TTC549 (cell line): ENCODE results near the gene PLAGL1.

Source experiments
- FAIRE-seq: peaks from 2 replicates; lab custom pipeline; 2012; peaks lifted over from hg19 to GRCh38; lab: Jason Lieb, UNC

Gene PLAGL1

DNA sequence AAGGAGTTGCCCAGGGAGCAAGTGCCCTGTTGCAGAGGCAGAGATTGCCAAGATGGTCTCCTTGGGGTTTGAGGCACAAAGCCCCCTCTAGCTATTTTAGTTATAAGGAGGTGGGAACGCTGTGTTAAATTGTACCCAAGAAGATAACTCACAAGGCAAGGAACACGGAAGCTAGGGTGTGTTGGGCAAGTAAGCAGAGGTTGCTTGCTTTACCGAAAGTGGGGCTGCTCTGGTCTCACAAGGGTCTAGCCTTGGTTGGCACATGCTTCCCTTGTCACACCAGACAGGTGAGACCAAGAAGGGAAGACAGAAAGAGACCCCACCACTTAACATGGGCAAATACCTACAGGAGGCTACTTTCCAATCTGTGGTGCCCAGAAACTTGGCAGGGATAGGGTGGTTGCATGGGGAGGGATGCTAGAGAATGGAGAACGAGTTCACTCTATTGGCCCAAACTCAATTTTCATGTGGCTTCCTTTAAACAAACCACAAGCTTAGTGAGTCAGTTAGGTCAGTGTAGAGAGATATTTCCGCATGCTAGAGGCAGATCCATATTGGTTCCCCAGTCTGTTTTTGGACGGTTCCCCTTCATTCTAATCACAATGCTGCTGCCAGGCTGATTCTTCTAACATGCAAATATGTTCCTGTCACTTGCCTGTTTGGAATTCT lies 42.4 kb downstream of the PLAGL1 start:
- FAIRE-seq: no peak

DNA sequence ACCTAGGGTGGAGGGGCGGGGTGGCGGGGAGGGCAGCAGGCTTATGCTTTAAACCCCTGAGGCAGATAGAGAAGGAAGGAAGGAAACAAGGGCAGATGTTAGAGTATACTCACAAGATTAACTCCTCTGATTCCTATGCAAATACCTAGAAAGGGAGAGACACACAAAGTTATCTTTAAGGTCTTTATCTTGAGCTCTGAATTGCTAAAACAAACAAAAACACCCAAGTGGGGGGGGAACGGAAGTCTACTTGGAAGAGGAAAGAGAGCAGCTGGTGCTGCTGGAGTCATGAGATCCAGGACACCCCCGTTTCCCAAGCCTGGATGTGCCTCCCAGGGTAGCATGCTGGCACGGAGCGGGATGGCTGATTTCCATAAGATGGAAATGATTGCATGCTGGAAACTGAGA lies 43.4 kb downstream of the PLAGL1 start:
- no peak for FAIRE-seq

DNA sequence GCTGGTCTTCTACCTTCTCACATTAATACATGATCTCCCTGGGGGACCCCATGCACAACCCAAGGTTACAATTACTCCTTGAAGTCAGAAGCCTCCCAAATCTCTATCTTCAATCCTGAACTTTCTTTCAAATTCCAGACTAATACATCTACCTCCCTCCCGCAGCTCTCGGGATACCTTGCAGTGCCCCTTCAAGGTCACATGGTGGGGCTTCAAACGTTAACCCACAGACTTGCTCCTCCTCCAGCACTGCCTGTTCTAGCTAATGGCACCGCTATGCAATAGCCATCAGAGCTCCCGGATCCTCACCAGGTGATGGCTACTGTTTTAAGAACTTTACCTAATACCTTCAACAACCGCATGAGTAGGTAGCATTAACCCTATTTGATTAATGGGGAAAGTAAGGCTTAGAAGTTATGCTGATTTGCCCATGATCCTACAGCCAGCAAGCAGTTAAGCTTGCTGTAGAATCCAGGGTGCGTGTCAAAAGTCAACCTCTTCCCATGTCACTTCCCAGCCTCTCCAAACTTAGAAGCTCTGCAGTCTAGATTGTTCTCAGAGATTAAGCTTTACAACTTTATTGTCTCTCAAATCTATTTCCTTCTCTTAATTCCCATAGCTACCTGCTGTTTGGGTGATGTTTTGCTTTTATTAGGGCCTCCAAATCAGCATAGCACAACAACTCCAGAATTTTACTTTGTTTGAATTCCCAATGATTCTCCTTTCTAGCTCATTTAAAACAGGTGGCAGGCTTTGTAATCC lies 44.7 kb downstream of the PLAGL1 start:
- FAIRE-seq: peak; percentile 29

DNA sequence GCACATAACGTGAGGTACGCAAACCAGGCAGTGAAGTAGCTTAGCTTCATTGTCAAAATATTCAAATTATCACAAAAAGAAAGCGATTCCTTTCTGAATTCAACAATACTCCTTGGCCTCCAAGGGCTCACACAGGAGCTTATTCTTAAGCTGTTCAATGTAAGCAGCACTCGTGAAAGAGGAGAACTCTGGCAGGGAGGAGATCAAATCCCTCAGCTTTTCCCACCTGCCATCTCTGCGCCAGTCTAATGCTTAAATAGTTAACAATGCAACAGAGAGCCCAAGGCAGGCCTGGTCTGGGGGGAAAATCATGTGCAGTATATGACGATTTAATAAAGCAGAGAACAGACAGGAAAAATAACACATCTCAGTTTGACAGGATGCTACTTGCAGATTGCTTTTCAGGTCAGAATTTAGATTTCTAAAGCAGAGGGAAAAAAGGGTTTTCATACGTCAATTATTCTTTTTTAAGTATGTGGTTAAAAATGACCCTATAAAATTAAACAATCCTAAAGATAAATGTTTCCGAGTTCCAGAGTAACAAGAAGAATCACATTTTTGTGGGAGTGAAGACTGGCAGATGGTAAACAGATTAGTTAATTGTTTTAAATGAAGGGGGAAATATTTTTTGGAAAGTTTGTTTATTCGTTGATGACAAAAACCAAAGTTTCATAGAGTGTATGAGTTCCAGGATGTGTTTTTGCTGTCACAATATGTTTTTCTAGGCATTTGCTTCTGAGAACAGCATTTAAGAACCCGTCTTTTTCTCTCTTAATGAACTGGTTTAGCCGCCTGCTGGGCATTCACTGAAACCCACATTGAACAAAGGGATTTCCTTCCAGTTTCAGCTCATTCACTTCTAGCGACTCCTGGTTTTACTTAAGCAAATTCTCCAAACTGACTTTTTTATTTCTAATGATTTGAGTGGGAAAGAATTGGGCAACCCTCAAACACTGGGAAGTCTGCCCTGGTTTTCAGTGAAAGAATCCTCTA lies 45.9 kb downstream of the PLAGL1 start:
- FAIRE-seq: peak; percentile 95

DNA sequence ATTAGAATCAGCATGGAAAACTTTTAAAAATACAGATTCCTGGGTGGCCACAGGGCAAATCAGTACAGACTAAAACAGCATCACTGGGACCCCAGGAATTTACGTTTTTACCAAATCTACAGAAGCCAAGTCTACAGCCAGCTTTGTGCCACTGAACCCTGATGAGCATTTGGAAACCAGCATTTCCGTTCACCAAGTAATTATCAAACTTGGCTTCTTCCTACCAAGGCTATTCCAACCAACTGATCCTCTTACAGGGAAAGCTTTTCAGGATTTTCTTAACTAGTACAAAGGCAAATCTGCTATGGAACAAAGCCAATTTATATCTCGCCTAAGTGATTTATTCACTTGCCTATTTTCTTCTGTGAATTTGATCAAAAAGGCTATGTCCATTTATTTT lies 47.0 kb downstream of the PLAGL1 start:
- peak; percentile 68 for FAIRE-seq

DNA sequence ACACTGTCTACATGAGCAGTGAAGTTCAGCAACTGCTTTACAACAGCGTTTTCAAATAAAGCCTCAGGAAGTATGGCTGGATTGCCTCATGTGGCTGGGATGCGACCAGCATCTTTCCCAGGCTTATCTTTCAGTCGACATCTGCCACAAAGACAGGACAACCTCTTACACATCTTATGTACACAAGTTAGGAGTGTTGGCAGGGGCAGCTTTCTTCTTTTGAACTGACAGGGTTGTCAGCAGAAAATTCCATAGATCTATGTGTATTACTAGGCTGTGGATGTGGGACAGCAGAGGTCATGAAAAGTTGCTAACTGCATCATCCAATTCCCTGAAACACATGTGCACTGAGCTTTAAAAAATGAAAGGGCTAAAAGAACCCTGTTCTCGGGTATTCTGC lies 48.1 kb downstream of the PLAGL1 start:
- FAIRE-seq: peak; percentile 74

DNA sequence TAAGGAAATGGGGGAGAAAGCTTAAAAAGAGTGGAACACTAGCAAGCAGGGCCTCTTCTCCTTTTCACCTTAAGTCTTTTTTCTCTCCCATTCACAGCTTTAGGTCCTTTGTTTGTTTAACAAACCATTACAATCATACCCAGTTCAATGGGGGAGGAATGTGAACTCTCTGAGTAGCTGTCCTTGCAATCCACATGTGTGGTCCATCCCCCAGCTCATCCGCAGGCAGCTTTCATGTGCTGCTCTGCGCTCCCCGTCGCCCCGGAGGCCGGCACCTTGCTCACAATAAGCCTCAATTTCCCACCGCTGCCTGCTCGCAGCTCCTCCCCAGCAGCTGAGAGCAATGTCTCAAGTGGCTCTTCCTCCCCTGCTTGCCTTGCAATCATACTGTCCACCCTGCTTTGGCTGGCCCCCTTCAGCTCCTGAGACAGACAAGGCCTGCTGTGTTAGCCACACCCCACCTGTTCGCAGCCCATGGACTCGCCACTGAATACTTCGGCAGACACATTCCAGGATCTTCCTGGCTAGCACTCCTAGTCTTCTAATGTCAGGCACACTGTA lies 49.1 kb downstream of the PLAGL1 start:
- FAIRE-seq: no peak

DNA sequence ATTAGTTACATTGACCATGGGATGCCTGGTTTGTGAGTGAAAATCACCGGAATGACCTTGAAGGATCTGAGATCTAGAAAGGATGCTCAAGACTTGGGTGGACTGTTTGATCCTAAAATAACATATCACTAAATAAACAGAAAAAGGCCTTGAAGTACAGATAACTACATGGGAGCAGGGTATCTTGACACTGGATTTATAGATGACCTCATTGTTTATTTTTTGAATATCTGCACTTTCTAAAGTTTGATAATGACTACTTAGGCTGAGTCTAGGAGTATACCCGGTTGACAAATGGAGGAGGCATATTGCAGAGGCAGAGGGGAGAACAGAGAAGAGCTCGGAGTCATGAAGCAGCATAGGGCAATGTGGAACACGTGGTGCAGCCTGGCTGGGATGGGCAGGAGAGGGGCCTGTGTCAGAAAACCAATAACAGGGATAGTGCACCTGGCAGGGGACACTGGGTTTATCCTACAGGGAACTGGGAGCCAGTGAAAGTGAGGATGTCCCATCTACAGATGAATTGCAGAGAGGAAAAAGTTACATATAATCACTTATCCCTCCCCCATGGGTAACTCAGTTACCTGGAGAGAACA lies 50.3 kb downstream of the PLAGL1 start:
- FAIRE-seq: no peak

DNA sequence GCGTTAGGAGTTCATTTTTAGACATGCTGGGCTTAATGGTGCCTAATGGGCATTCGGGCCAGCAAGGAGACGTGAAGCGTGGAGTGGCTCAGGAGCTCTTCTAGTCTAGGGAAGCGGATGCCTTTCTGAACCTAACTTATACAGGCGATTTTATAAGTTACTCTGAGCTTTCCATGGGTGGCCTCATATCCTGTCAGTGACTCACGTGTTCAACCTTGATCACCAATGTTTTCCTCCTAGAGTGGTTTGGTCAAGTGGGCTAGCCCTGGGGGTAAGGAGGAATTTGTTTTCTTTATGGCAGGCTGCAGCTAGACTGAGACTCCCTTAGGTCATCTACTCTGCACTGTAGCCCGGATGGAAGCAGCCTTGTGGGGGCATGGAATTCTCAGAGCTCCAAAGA lies 52.1 kb downstream of the PLAGL1 start:
- FAIRE-seq: no peak

DNA sequence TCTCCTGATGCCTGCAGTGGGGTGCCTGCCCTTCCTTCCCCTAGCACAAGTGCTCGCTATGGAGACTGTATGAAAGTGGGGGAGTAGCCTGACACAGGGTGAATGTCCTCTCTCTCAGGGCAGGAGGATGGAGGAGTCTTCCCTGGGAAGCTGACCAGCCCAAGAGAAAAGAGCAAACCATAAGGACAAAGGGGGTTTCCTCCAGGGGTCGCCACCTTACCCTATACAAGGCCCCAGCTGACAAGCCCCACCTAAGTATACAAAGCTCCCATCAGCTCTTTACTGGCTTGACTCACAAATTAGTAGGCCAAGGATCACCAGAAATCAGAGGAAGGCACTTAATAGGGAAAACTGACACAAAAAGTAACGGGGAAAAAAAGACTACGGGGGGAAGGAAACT lies 54.1 kb downstream of the PLAGL1 start:
- FAIRE-seq: no peak

DNA sequence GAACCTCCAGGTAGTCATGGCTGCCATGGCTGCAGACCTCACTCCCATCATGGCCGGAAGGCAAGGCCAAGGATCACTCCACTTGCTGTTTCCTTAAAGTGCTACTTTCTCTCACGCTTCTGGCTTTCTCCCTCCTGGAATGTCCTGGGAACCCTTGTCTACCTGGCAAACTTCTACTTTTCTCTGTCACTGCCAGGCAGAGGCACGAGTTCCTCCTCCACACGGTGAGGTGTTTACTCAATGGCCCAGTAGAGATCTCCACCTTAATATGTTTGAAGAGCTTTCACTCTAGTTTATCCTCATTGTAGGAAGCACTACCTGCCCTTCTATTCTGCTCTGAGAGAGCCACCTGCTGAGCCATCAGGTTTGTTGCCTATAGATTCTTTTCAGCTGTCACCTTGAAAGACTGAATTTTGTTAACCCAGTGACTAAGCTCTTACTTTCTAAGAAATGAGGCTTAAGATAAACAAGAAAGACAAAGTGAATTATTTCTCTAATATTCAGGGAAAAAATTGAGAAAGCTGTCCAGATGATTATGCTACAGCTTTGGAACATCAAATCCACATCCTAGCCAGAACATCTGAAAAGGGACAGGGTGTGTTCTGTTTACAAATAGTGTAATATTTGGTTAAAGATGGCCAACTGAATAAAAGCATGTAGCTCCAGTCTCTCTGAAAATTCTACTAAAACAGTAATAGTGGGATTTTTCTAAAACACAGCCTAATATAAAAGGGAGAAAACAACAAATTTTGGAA lies 54.9 kb downstream of the PLAGL1 start:
- FAIRE-seq: no peak

DNA sequence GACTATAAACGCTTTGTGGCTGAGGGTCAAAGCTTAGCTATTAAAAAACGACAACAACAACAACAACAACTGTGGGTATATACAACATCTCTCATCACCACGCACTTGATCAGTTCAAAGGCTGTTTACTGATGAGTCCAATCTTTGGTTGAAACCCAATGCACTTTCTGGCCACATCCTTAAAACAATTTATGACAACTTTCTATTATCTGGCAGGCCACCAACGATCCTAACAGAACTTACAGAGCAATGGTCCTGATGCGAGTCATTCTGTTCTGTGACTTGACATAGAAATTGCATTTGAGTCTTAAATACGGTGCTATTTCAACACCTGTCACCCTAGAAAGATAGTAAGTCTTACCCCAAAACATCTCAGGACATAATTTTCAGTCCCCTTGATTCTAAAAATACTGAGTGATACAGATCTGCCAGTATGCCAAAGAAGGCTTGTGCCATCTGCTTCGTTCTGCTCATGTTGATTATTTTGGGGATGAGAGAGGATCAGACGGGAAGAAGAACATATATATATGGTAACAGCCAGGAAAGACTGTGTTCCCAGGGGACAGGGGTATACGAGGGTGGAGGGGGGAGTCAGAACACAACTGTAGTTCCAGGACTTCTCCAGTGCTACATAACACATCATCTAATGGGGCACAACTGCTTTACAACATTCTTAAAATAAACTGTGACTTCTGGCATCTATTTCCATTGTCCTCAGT lies 55.8 kb downstream of the PLAGL1 start:
- FAIRE-seq: no peak

DNA sequence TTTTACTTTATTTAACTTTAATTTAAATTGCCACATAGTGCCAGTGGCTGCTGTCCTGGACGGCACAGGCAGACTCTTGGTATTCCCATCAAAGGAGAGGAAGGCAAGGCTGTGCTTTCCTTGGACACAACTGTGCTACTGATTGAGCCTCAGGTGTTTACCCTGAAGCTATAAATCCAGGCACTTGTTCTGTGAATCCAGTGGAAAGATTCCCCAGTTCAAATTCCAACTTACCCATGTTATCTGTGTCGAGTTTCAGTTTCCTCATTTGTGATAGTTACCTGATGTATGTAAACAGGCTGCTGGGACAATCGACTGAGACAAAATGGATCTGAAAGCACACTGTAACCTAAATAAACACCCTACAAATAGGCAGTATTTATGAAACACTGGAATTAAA lies 57.2 kb downstream of the PLAGL1 start:
- FAIRE-seq: no peak

DNA sequence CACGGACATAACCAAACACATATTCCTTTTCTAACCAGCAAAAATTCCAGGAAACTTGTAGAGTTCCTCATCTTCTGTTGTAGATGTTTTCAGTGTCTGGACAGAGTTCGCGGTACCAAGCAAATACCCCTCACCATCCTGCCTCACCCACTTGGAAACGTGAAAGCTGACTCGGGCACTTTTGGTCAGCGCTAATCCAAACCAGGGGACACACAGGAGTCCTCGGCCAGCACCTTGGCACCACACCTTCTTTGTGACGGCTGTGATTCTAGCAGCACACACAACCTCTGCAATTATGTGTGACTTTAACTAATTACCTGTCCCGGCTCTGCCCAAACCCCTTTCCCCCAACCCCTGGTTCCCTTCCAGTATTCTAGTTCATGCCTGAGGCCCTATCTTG lies 58.1 kb downstream of the PLAGL1 start:
- no peak for FAIRE-seq

DNA sequence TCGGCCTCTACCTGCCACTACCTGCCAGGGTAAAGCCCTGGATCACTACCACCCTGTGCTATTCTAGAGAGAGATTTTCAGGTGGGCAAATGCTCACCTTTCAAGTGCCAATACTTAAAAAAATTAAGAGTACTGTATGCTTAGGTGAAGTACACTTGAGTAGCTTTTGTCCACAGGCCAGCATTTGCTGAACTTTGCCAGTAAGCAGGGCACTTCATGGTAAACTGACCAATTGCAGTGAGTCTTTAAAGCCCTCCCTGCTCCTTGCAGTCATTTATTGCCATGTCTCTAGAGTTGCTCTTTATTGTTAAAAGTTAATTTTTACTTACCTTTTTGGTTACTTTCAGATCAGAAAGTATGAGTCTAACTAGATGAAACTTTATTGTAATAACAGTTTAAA lies 58.5 kb downstream of the PLAGL1 start:
- no peak for FAIRE-seq

DNA sequence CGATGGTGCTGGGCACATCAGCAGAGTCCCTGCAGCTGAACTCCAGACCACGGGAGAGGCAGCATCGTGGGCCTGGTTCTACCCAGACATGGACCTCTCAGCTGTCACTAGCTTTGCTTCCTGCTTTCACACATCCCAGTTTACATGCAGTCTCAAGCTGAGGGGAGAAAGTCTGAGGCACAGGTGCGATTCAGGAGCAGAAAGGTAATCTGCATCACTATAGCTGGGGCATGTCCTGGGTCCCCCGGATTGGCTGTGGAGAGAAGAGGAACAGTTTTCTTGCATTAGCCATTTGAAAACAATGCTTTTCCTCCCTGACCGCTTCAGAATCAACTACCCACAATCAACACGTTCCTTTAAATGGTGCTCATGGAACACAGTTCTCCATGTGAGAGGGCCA lies 59.9 kb downstream of the PLAGL1 start:
- FAIRE-seq: no peak

DNA sequence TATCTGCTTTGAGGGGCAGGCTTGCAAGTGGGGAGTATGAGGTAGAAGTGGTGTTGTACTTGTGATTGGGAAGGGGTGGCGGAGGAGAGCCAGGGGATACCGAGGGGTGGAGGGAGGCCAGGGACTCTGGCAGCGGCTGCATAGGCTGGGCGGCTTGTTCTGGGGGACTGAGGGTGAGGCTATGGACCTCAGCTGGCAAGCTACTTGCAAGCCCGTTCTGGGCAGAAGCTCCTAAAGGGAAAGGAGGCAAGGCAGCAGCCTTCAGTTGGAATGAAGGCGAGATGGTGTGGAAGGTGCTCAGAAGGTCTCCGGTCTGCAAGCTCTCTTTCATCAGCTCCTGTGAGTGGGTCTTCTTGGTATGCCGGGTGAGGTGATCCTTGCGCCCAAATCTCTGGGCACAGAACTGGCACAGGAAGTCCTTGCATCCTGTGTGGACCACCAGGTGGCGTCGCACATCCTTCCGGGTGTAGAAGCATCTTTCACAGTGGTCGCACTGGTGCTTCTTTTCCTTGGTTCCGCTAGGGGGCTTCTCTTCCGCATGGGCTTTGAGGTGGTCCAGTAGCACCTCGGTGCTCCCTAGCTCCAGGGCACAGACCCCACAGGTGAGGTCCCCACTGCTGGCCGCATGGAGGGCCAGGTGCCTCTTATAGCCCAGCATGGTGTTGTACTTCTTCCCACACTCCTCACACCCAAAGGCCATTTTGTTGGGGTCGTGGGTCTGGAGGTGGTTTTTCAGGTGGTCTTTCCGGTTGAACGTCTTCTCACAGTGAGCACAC lies 66.0 kb downstream of the PLAGL1 start:
- FAIRE-seq: no peak

DNA sequence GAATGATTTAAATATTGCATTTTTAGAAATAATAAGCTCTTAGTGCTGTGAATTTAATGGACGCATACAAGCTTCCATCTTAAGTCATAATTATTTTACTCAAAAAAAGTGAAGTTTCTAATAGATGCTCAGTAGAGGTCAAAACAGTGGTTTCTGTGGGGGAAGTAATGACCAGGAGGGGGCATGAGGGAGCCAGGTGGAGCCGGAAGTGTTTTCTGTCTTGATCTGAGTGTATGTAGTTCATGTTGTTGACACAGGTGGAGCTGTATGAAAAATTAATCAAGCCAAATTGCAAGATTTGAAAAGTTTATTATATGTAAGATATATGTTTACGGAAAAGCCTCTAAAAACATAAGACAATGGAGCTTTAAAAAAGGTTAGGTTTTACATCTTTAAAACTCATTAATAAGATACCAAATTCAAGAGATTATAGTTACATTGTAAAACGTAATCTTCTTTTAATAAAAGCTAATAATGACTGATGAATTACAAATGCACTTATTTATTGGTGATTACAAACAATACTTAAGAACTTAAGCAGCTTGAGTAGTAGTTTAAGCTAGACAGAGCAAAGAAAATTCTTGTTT lies 68.0 kb downstream of the PLAGL1 start:
- FAIRE-seq: peak; percentile 84

DNA sequence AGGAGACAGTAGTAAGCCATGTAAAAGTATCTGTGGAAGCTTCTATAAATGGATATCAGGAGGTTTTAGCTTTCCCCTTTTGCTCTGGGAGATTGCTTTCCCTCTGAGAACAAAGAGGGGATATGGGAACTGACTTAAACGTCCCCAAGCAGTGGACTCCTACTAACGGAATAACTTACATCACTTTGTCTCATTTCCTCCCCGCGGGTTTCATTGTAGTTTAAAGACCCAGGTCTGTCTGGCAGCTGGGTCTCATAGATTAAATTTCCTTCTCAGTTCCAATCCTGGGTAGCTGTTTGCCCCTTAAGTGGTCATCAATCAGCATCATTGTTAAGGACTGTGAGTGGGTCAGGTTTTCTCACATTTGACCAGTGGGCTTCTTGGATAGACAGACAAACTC lies 68.7 kb downstream of the PLAGL1 start:
- FAIRE-seq: no peak

DNA sequence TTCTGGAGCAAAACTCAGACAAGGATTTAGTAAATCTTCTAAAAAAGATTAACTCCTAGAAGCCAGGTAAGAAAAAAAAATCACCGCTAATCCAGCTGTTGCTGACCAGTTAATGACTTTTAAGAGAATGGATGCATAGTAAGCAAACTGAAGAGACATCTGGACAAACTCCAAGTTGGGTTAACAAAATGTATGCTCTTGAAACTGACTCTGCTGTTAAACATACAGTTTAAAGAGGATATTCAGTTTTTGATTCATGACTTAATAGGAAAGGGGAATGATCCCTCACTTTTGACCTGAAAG lies 70.4 kb downstream of the PLAGL1 start:
- FAIRE-seq: peak; percentile 63
